ENCODE results near the gene UTS2B.

Gene UTS2B

GRCh38 chr3:191235331-191236314 lies 94.7 kb downstream of the UTS2B start:
- no peak for DNase-seq

- DNase-seq = no peak
Measured at GRCh38 chr3:191234216-191234615, 96.1 kb downstream of the UTS2B start.

- no peak for DNase-seq
Measured at GRCh38 chr3:191227541-191227940, 102.8 kb downstream of the UTS2B start.

- DNase-seq = no peak
Measured at GRCh38 chr3:191221638-191222037, 108.7 kb downstream of the UTS2B start.

- peak; percentile 15 for DNase-seq
Measured at GRCh38 chr3:191220908-191221307, 109.4 kb downstream of the UTS2B start.

- no peak for DNase-seq
Measured at GRCh38 chr3:191217301-191217700, 113.0 kb downstream of the UTS2B start.
